Right ventricle myocardium superior (tissue), 1 donor: ENCODE results near the gene RBM44. TPM values are rescaled to one million over a fixed set of nuclear protein-coding genes. Genes with fewer than 3 reads are reported as not detected.

ENCODE experiments used
- ATAC-seq: fragments of 200-7000 bp; cut with Tn5 transposase; one replicate; pipeline ENCODE4 v1.9.1; 2020; ENCODE audit warnings: mild to moderate bottlenecking; ENCODE audit not compliant: poor library complexity
- DNase-seq: peaks from one replicate; pipeline ENCODE4 v3.0.0-alpha.2; 2020
- intact Hi-C: fragments of 100-400 bp; cut with DNase I; formaldehyde crosslinking; loops from one replicate; pipeline ENCODE4 v1.11.2; 2022
- total RNA-seq: library from RNA; stranded (reverse); fragmentation: NEBNext Ultra II Directional; extraction: Animal tissue kit (Norgen Biotek cat#: 25700); gene quantifications from one replicate; pipeline ENCODE4 v1.2.1, GENCODE V29; 2021
- donor health status: DM: no; HTN: yes; CAD: no; lungs with severe emphysema.

RBM44 gene
- total RNA-seq, 1 donor from 2014 or later = 0.38 TPM

GRCh38 chr2:237876951-237877491, 78.4 kb downstream of the RBM44 start:
- intact Hi-C loops = no loop called here
- no peak for DNase-seq
- peak; percentile 44 for ATAC-seq

GRCh38 chr2:237877576-237878307, 79.2 kb downstream of the RBM44 start:
- ATAC-seq (no peak), DNase-seq (no peak)
- intact Hi-C loops = no loop called here

DNA sequence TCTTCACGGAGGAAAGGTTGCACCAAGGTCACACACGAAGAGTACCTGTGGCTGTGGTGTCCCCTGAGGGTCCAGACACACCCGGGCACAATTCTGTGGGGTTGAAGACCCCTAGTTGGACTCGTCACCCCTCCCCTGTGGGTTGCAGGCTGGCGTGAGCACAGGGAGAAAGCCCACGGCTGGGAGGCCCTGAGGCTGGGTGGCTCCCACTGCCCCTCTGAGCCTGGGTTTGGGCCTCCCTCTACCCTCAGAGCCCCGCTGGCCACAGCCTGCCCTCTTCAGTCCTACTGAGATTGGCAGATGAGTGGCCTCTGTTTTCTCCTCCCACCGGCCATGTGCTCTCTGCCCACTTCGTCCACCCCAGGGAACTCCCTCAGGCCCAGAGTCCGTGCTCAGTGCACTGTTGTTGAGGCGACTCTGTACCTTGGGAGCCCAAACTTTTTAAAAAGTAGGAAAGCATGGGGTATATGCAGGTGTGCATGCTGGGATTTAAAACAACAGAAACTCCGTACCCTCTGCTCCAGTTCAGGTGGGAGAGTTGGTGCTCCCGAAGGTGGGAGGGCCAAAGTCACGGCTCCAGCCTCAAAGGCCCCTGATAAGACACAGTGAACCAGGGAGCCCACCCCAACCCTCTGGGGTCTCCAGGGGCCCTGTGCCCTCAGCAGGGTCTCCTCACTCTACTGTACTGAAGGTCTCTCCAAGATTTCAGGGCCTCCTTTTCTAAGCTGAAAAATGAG, 79.9 kb downstream of the RBM44 start:
- DNase-seq = no peak

GRCh38 chr2:237879058-237879430, 80.5 kb downstream of the RBM44 start:
- no peak for ATAC-seq
- DNase-seq = no peak
- intact Hi-C loops = no loop called here

More for the DNA sequence above, 79.9 kb downstream of the RBM44 start:
- ATAC-seq = peak; percentile 6
- intact Hi-C loops = no loop called here

DNA sequence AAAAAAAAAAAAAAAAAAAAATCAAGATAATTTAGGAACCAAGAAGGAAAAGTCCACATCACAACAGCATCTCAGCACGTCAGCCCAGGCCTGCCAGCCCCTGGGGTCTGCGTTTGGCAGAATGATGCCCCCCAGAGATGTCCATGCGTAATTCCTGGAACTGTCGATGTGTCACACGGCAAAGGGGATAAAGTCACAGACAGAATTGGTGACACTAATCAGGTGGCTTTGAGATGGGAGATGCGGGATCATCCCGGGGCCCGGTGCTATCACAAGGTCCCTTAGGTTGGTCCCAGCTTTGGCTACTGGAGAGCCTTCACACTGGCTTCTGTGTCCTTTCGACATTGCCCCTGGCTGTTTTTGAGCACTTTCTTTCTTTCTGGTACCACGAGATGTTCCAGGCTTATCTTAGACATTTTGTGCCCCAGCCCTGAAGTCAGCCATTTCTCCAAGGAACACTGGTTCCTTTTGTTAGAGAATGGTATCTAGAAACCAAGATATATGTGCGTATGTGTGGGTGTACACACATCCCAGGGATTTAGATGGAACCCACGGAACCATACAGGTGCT, 81.5 kb downstream of the RBM44 start:
- intact Hi-C loops = no loop called here
- DNase-seq = no peak
- ATAC-seq = no peak

- intact Hi-C loops = no loop called here
- no peak for ATAC-seq
- DNase-seq = no peak
Observed at GRCh38 chr2:237882510-237883481, 84.2 kb downstream of the RBM44 start.

GRCh38 chr2:237883951-237884446, 85.4 kb downstream of the RBM44 start:
- intact Hi-C loops = no loop called here
- DNase-seq (no peak), ATAC-seq (no peak)

DNA sequence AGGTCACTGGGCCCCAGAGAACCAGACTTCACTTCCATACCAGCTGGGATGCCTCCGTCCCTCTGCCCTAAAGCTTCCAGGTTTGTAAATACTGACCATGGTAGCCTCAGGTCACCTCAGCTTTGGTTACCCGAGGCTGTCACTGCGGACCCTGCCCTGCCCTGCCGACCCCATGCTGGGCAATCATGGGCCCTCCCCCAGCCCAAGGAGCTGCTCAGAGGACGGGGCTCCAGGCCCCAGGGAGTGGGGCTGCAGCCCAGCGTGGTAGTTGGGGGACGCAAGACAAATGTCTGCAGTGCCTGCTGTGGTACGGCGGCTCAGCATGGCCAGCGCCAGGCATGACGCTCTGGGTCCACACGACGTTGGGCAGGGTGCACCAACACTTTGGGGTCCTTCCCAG, 86.1 kb downstream of the RBM44 start:
- ATAC-seq (no peak), DNase-seq (no peak)

DNA sequence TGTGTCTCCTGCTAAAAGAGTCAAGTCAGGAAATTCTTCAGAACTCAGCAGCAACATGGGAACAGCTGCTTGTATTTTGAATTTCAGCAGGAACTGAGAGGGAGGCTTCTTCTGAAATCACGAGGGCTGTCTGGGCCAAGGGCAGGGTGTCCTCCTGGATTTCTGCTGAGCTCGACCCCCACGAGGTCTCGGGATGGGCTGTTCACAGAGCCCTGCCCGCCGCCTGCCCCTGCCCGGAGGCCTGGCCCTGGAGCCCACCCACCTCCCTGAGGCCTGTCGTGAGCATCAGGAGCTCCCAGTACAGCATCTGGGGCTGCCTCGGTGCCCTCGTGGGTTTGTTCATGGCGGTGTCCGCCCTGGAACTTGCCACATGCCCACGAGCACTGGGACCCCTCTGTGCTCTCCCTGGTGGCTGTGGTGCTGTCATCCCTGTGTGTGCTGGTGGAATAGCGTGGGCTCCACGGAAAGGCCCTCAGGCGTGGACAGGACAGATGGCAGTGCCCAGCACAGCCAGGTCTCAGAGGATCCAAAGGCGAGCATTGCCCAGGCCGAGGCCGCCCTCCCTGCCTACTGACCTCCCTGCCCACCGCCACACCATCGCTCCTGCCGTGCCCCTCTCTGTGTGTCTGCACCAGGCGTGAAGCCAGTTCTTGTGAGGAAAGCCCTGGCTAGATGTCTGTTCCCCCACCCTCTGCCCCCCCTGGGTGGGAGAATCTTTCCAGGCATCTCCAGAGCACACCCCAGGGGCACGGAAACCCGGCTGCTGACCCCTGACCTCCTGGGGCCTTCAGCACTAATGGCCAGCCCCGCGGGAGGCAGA, 86.7 kb downstream of the RBM44 start:
- DNase-seq (no peak), ATAC-seq (peak; percentile 5)
- intact Hi-C loops = no loop called here

More for the DNA sequence above, 86.1 kb downstream of the RBM44 start:
- intact Hi-C loops = no loop called here

GRCh38 chr2:237885931-237886684, 87.5 kb downstream of the RBM44 start:
- ATAC-seq = peak; percentile 71
- intact Hi-C loops = no loop called here
- DNase-seq = peak; percentile 84

DNA sequence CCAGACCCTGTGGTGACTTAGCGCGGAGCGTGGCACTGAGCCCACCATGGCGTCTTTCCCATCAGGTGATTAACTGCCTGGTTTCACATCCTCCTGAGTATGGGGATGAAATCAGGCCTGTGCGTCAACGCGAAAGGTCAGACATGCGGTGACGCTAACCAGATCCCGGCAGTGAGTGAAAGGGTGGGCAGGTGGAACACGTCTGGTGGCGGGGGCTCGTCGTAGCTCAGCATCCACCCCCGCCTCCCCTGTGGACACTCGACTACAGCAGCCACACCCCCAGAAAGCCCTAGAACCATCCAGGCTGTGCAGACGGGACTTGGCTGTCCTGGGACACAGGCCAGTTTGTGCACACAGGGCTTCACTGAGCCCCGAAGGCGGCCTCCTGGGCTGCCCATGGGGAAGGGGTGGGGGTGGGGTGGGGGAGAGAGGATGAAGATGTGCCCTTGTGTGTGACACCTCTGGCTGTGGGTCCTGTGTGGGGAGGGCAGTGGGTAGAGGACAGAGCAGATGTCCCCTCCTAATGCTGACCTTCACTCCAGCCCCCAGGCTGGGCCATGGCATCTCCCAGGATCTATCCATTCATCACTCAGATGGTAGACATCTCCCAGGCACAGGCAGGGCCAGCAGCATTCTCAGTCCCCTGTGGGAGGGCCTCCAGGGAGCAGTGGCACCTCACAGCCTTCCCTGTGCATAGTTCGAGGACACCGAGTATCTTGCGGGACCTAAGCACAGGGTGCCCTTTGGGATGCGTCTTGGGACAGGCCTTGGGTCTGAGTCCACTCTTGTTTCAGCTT, 88.3 kb downstream of the RBM44 start:
- intact Hi-C loops = no loop called here
- peak; percentile 84 for ATAC-seq
- DNase-seq = peak; percentile 88

GRCh38 chr2:237888389-237888788, 89.8 kb downstream of the RBM44 start:
- intact Hi-C loops = no loop called here
- no peak for ATAC-seq
- DNase-seq = no peak

- DNase-seq (no peak), ATAC-seq (no peak)
- intact Hi-C loops = no loop called here
Observed at GRCh38 chr2:237889016-237889415, 90.4 kb downstream of the RBM44 start.

DNA sequence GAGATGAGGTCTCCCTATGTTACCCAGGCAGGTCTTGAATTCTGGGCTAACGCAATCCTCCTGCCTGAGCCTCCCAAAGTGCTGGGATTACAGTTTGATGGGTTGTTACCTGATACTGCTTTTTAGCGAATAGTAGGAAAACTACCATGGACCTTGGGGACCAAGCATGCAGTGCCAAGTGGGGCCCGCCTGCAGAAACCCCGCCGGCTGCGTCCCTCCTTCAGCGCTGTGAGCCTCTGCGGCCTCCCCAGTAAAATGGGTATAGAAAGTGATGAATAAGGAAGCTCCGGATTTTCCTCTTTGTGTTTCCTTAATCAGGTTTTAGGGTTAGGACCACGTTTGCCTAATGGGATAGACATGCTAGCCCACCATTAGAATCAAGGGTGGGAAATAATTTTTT, 91.2 kb downstream of the RBM44 start:
- ATAC-seq (no peak), DNase-seq (no peak)
- intact Hi-C loops = no loop called here
